ENCODE measurements around the gene ABHD10. TPM values are rescaled to one million over a fixed set of nuclear protein-coding genes. Genes with fewer than 3 reads are reported as not detected.

Gene ABHD10
- total and polyA plus RNA-seq, 10 of the 15 experiments (the other 5 are each of a cell fraction or from before 2014, with no cell fraction given) = 12.3 to 51.0 (median 28.9) TPM

DNA sequence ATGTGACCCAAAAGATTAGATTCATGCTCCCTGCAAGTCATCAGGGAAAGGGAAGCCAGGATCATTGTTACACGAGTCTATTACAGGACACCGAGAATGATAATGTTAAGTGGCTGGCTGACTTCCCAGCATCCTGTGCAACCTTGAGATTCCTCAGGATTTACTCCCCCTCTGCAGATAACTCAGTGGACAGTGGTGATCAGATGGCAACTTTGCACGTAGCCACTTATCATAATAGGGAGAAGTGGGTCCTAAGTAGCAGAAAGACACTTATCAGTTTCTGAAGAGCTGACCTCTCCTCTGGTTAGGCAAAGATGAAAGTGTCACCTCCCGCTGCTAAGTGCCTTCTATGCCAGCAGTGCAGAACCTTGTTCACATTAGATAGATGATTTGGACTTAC, 49.0 kb downstream of the ABHD10 start (continued):
- TF ChIP-seq RUNX3 (IDR thresholded peaks at IDR 0.05; ENCODE audit: low read length) (no peak), ZSCAN29 (IDR thresholded peaks at IDR 0.05) (no peak), SIX5 (IDR thresholded peaks at IDR 0.05; ENCODE audit: low read depth, low read length, severe bottlenecking) (no peak), NRF1 (conservative IDR thresholded peaks at IDR 0.05; ENCODE audit: low read depth, low read length) (no peak)

DNA sequence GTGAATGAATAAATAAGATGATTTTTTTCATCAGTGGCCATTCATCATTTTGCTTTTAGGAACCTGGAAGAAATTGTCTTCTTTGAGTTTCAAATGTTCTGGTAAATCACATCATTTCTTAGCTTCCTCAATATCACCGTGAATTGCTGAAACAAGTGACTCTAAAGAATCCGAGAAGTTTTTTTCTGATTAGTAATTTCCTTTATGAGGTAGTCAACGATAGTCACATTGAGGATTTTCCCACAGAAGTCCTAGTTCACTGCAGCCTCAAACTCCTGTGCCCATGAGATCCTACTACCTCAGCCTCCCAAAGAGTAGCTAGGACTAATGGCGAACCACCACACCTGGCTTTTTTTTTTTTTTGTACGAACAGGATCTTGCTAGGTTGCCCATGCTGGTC, 52.1 kb downstream of the ABHD10 start:
- CTCF ChIA-PET = interaction anchor here (0.8 to 3.0 kb wide), 3 partner anchors 13 to 314 kb away, joined by 3 to 21 read pairs (median 3); no protein-coding TSS in a partner anchor
- Histone ChIP-seq H3K9ac (ENCODE audit: control insufficient read depth, insufficient read depth, low read length) (no peak overlapping the region), H3K27me3 (replicated peaks in 1 of 2; ENCODE audit: control insufficient read depth in 2 of 2, insufficient read depth in 2 of 2, low read length in 1 of 2) (0 out of 4 replicates have a peak, but pooled peaks cover 0 to 2% of the 10 kb centered on the region in 2 experiments), H3K4me2 (ENCODE audit: control insufficient read depth, insufficient read depth) (no peak overlapping the region), H3K36me3 (ENCODE audit: control insufficient read depth in 2 of 2, insufficient read depth in 2 of 2, low read length in 1 of 2) (no peaks in the 10 kb centered on the region), H3K9me3 (replicated peaks; ENCODE audit: control insufficient read depth, insufficient read depth, low read length) (no peaks in the 10 kb centered on the region), H3K4me1 (ENCODE audit: control insufficient read depth, insufficient read depth, low read length) (no peaks in the 10 kb centered on the region), H3K79me2 (ENCODE audit: control insufficient read depth, insufficient read depth, low read length) (no peaks in the 10 kb centered on the region), H3K4me3 (no peak overlapping the region), H4K20me1 (ENCODE audit: control insufficient read depth, insufficient read depth) (no peaks in the 10 kb centered on the region), H3K27ac (ENCODE audit: control insufficient read depth, insufficient read depth) (no peak overlapping the region), H2AFZ (ENCODE audit: control insufficient read depth, low read depth, low read length) (no peak overlapping the region)
- RAD21 ChIA-PET (ENCODE audit: unreplicated experiment) = no interaction called here
- POLR2A ChIA-PET = no interaction called here
- no peak for TF ChIP-seq RAD21 (IDR thresholded peaks at IDR 0.05; ENCODE audit: insufficient read depth, low read depth, low read length)
- TF ChIP-seq SMARCA5 (IDR thresholded peaks at IDR 0.05) = no peak
- in situ Hi-C loops (cut with MboI) = no loop called here
- intact Hi-C loops (cut with micrococcal nuclease; ENCODE audit: unreplicated experiment) = no loop called here
- no peak for DNase-seq (ENCODE audit: low read depth, low spot score)
- no peak for FAIRE-seq
- 68% methylated on average over 5 of the region's 5 CpGs for WGBS (ENCODE audit: insufficient coverage, insufficient replicate concordance, low lambda C conversion rate, missing lambda C conversion rate)
- SMC1A ChIA-PET (ENCODE audit: uncharacterized antibody, unreplicated experiment) = no interaction called here
- ATAC-seq = no peak
- no TSS peak for BruUV-seq (replicated peaks)

All from GM12878 (cell line).